Measurements from ENCODE around the gene CRYBG2. TPM values are rescaled to one million over a fixed set of nuclear protein-coding genes. Genes with fewer than 3 reads are reported as not detected.
A peak's percentile ranks its signal among the peaks of the same experiment; 100 is the strongest.

CRYBG2 gene
- total and polyA plus RNA-seq, 2 of the 13 experiments (the other 11 are each of a cell fraction or from before 2014, with no cell fraction given) = 1.3 to 2.9 TPM

GRCh38 chr1:26358411-26359384 lies 4.8 kb upstream of the CRYBG2 start (continued):
- TF ChIP-seq SMARCE1 (IDR thresholded peaks at IDR 0.05; ENCODE audit: borderline replicate concordance) = no peak
- TF ChIP-seq, protein P1, sequence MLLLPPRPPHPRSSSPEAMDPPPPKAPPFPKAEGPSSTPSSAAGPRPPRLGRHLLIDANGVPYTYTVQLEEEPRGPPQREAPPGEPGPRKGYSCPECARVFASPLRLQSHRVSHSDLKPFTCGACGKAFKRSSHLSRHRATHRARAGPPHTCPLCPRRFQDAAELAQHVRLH (CRISPR knock-in tag; IDR thresholded peaks at IDR 0.05; ENCODE audit: borderline replicate concordance, low read depth) = no peak
- TF ChIP-seq ATAD3A (CRISPR knock-in tag; IDR thresholded peaks at IDR 0.05) = no peak
- TF ChIP-seq, protein P2, sequence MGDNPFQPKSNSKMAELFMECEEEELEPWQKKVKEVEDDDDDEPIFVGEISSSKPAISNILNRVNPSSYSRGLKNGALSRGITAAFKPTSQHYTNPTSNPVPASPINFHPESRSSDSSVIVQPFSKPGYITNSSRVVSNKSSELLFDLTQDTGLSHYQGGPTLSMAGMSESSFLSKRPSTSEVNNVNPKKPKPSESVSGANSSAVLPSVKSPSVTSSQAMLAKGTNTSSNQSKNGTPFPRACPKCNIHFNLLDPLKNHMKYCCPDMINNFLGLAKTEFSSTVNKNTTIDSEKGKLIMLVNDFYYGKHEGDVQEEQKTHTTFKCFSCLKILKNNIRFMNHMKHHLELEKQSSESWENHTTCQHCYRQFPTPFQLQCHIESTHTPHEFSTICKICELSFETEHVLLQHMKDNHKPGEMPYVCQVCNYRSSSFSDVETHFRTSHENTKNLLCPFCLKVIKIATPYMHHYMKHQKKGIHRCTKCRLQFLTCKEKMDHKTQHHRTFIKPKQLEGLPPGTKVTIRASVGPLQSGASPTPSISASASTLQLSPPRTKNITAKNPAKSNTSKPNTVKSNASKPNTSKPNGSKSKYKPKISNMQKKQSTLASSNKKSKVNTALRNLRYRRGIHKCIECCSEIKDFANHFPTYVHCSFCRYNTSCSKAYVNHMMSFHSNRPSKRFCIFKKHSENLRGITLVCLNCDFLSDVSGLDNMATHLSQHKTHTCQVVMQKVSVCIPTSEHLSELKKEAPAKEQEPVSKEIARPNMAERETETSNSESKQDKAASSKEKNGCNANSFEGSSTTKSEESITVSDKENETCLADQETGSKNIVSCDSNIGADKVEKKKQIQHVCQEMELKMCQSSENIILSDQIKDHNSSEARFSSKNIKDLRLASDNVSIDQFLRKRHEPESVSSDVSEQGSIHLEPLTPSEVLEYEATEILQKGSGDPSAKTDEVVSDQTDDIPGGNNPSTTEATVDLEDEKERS (CRISPR knock-in tag; IDR thresholded peaks at IDR 0.05) = no peak
- no peak for TF ChIP-seq RNF219 (CRISPR knock-in tag; IDR thresholded peaks at IDR 0.05)
- peak; percentile 87 for TF ChIP-seq ZMYM3 (CRISPR knock-in tag; IDR thresholded peaks at IDR 0.05)
- TF ChIP-seq, protein P3, sequence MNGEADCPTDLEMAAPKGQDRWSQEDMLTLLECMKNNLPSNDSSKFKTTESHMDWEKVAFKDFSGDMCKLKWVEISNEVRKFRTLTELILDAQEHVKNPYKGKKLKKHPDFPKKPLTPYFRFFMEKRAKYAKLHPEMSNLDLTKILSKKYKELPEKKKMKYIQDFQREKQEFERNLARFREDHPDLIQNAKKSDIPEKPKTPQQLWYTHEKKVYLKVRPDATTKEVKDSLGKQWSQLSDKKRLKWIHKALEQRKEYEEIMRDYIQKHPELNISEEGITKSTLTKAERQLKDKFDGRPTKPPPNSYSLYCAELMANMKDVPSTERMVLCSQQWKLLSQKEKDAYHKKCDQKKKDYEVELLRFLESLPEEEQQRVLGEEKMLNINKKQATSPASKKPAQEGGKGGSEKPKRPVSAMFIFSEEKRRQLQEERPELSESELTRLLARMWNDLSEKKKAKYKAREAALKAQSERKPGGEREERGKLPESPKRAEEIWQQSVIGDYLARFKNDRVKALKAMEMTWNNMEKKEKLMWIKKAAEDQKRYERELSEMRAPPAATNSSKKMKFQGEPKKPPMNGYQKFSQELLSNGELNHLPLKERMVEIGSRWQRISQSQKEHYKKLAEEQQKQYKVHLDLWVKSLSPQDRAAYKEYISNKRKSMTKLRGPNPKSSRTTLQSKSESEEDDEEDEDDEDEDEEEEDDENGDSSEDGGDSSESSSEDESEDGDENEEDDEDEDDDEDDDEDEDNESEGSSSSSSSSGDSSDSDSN (CRISPR knock-in tag; IDR thresholded peaks at IDR 0.05) = peak; percentile 34; the same call in 1 of the 2 replicates
- 0 out of 2 replicates have a peak, but pooled peaks have one; percentile 19 for TF ChIP-seq NCOA2 (CRISPR knock-in tag; IDR thresholded peaks at IDR 0.05)
- no peak for TF ChIP-seq ZNF276 (CRISPR knock-in tag; IDR thresholded peaks at IDR 0.05; ENCODE audit: low read depth)
- no peak for TF ChIP-seq ISX (CRISPR knock-in tag; conservative IDR thresholded peaks at IDR 0.05)
- TF ChIP-seq, protein P4, sequence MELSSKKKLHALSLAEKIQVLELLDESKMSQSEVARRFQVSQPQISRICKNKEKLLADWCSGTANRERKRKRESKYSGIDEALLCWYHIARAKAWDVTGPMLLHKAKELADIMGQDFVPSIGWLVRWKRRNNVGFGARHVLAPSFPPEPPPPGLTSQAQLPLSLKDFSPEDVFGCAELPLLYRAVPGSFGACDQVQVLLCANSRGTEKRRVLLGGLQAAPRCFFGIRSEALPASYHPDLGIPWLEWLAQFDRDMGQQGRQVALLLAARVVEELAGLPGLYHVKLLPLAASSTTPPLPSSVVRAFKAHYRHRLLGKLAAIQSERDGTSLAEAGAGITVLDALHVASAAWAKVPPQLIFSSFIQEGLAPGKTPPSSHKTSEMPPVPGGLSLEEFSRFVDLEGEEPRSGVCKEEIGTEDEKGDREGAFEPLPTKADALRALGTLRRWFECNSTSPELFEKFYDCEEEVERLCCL (CRISPR knock-in tag; IDR thresholded peaks at IDR 0.05; ENCODE audit: borderline replicate concordance) = no peak
- TF ChIP-seq ZNF776 (CRISPR knock-in tag; IDR thresholded peaks at IDR 0.05) = no peak
- TF ChIP-seq BRD4 (CRISPR knock-in tag; IDR thresholded peaks at IDR 0.05) = no peak
- no peak for TF ChIP-seq ZNF326 (CRISPR knock-in tag; IDR thresholded peaks at IDR 0.05; ENCODE audit: borderline replicate concordance)
- TF ChIP-seq PHF8 (CRISPR knock-in tag; IDR thresholded peaks at IDR 0.05) = peak; percentile 29; the same call in 1 of the 2 replicates
- no peak for TF ChIP-seq RBAK (CRISPR knock-in tag; IDR thresholded peaks at IDR 0.05)
